NCI-H69 (cell line): ENCODE results near the gene DLX6.

Experiments used
- DNase-seq: peaks from one replicate; lab custom pipeline; 2025; lab: John Stamatoyannopoulos, UW

The DLX6 gene

DNA sequence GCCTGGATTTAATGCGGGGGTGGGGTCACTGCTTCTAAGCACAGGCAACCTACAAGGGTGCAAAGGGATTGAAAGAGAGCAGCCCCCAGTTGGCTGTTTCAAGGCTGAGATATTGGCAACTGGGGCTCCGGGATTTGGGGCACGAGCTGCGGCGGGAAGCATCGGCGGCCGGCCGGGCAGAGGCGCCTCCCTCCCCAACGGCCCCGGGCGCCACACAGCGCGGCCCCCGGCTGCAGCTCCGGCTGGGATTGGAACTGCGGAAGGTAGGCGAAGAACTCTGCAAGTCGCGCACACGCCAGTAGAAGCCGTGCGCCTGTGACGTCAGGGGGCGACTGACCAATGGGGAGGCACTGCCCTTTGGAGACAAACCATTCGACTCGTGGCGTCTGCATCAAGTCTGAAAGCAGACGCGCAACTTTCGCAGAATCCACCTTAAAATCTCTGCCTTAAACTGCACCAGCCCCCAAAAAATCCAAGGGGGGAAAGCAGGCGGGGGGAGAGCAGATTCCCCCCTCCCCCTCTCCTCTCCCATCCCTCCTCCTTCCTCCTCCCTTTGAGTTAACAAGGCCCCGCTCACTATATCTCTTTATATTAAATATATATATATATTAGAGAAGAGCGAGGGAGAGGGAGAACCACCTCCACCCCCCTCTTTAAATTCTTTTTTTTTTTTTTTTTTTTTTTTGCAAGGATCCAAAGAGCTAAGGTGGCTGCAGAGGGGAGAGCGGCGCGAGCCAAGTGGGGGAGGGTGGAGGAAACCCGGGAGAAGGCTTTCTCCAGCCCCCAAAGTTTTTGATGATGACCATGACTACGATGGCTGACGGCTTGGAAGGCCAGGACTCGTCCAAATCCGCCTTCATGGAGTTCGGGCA is at the start of gene DLX6:
TSS of gene DLX6 (plus strand) at position 371 of the 872 bp plus-strand sequence. CDS start at position 796, 425 bp downstream.
- peak; percentile 100 for DNase-seq

DNA sequence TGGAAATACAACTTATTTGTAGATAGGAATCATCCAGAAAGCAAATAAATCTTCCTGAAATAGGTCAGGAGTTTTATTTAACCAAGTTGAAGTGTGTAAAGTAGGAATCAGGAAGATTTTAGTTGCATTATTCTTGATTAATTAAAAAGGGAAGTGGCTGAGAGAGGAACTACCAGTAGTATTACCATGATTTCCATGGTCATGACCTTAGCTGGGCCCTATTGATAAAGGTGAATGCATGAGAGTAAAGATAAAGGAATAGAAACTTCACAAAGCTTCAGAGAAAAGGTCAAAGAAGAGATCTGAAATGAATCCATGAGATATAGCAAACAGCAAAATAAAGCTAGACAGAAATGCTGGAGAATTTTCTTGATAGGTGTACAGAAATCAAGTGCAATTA is 46.2 kb upstream of the DLX6 start:
- DNase-seq = no peak

DNA sequence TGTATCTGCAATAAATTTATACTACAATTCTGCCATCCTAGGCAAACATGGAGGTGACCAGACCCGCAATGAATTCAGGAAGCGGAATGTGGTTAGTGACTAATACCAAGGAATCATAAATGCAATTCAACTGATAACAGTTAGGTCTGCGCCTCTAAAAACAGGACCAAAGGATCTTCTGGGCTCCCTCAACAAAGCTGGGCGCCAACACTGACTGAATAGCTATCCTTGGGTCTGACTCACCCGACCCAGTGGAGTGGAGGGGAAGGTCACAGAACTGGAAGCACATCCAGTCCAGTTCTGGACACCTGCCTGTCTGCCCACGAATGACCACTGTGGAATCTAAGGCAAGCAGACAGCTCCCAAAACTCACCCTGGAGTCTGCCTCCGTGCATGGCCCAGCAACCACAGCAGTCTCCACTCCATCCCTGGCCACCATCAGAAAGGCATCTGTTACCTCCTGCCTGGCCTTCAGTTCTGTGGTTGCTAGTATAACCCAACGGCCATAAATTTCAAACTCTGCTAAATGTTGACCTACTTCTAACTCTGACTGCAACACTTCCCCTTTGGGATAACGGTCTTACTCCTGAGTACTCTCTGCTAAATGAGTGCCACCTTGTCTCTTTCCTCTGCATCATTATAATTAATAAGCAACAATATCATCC is 43.0 kb upstream of the DLX6 start:
- no peak for DNase-seq

DNA sequence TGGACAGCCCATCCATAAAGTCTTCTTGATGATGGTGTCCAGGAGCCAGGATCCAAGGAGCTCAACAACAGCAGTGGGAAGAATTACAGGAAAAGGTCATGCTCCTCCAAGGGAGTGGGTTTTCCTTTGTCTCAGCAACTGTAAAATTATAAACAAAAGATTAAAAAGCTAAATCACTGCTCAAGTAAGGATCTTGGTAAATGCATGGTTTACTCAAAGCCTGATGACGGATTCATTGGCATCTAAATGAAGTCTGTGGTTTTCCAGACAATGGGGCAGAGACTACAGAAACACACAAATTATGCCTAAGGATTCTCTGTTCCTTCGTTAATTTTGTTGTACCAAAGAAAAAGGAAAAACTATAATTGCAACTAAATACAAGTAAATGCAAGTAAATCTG is 36.4 kb upstream of the DLX6 start:
- DNase-seq = no peak

DNA sequence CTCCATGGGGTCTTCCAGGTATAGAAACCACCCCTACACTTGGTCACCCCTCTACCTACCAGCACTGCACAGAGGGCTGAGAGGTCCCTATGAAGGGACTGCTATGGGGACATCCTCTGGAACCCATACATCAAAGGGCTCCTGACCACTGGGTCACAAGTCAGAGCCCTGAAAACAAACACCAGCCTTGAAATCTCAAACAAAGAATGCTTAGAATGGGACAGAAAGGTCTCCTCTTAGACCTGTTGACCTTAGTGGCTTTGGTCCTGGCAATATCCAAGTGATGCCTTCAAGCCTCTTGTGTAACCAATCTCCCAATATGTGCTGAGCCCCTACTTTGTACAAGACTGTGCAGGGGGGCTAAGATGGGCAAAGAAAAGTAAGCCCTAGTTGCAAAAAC is 34.6 kb upstream of the DLX6 start:
- DNase-seq = no peak

DNA sequence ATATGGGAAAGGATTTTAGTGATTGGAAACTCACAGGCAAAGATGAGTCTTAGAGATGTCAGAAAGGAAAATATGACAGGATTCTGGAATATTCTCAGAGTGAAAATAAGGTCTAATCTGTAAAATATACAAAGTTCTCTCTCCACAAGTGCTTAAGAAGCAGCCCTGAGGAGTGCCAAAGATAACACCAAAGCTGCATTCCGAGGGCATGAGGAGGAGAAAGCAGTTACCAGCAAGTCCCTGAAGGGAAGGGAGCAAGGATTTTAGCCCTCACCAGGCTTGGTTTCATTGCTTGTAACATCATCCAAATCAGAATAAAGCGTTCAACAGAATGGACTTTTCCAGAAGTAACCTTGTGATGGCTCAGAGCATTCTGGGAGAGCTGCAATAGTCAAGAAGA is 31.4 kb upstream of the DLX6 start:
- no peak for DNase-seq

DNA sequence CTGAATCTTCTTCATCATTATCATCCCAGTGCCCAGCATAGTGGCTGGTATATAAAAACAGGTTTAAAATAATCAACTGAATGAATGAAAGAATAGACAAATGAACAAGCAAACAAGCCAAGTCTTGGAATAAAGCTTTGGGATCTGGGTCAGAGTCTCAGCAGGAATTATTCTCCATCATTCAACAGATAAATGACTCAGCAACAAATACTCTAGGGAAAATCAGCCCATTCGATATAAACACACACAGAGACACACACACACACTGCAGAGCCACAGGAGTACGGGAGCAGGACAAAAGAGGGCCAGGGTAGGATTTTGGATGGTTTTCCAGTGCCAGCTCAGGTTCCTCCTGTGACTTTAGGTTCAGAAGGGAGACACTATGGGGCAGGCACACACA is 29.2 kb upstream of the DLX6 start:
- DNase-seq = peak; percentile 37

DNA sequence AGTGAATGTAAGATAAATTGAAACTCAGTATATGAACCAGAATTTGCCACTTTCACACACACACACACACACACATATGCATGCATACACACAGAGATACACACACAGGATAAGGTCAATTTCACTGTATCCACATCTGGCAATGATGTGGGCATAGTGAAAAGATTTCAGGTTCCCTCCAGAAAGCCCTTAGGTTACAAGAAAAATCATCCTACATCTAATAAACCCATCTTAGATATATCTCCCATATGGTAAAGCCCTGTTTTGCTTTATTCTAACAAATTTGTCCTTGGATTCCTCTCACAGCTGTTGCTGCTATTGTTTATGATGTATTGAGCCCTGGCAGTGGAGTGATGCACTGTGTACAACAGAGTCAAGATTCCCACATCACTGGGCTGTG is 27.9 kb upstream of the DLX6 start:
- no peak for DNase-seq

DNA sequence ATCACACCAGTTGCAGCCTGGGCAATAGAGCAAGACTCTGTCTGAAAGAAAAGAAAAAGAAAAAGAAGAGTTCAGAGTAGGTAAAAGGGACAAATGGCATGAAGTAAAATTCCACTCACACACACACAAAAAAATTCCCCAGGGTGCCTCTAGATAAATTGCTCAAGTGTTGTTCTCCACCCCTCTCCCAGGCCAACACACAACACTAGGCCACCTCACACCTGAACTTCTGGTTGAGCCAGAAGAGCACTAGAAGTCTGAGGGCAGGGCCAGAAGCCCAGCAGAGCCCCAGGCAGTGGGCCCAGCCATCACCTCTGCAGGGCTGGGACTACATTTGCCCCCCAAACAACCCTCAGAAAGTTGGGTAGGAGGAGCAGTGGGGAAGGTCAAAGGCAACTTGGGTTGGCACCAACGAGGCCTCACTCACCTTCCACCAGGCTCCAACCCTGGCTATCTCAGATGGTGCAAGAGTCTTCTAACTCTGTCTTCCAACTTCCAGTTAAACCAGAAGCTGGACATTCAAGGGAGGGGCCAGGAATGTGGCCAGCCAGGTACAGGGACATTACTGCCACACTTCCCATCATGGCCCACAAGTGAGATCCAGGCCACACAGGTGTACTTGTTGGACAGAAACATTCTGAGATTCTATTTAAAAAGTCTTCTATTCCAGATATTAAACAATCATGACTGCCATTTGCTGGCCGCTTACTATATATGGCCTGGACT is 25.6 kb upstream of the DLX6 start:
- DNase-seq = no peak

DNA sequence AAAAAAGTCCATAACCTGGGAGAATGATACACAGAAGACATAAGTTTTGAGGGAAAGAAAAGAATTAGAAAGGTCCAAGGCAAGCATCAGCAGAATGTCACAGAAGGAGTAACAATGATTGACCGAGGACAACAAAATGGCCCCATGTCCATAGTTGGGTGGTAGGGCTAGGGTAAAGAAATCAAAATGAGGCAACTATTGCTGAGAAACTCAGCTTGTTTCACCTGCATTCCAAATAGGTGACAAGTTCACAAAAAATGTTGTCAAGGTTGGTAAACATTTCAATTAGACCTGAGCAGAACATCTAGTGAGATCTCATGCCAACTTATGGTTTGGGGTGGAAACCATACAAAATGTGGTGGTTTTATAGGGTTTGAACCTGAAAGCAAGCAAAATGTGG is 22.8 kb upstream of the DLX6 start:
- no peak for DNase-seq

DNA sequence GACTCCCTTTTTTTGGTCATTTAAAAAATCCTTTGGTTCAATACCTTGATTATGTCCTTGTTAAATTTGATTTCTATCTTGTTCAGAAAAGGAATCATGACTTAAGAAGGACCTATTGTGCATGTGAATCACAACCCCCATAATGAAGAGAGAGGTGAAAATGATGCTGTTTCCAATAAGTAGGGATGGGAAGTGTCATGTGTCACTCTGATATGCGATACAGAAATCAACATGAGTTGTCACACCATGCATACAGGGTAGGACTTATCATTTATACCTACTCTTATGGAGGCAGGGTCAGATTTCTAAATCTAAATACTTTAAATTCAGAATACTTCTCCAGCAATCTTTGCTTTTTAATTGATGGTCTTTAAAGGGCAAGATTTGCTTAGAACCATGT is 19.4 kb upstream of the DLX6 start:
- DNase-seq = no peak

DNA sequence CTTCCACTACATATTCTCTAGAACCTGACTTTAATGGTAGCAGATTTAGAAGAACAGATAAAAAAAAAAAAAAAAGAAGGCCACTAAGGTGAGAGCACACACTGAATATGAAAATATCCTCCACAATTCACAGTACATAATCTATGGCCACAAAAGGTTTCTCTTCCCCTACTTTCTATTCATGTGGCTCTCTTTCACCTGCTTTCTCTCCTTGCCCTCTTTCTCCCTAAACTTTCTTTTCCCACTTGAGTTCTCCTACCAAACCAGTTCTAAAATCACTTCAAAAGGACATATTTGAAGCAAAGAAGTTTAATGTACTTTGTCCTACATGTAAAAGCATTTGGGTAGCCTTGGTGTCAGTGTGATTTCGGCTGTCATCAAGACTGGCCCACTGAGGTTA is 18.5 kb upstream of the DLX6 start:
- no peak for DNase-seq

DNA sequence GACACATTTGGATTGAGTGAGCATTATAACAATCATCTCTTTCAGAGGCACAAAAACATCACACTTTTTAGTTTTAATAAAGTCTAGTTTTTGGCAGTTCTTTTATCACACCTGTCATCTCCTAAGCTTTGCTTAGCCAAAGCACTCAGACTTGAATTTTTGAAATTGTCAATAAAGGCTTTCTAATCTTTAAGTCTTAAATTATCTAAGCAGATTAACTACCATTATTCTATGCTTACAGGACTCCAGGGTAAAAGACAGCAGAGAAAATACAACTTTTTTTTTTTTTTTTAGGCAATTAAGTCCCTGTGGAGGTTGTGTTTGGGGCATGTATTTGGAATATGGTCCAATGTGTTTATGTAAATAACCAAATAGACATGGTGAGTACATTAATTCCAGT is 17.6 kb upstream of the DLX6 start:
- no peak for DNase-seq

DNA sequence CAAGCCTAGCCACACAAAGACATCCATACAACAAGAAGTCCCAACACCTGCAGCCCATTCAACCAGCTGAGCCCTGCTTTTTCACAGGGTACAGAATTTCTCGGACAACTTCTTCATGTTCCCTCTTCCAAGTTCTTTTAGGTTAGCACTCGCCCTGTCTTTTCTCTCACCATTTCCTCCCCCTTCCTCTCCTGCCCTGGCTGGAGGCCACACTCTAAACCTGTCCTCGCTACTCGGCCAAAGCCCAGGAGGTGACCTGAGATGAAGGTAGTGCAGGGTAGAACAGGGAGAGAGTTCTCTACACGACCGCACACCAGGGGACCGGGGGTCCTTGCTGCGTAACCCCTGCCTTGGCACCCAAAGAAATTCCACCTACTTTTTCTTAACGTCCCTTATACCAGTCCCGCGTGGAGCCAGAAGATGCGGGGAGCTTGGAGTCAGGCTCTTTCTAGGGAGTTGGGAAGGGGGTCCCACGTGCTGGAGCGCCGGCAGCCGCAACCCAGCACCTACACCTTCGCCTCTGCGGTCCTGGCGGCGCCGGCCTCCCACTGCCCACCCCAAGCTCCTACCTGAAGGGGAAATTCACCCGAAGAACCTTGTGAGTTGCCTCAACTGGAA is 16.0 kb upstream of the DLX6 start:
- DNase-seq = no peak

DNA sequence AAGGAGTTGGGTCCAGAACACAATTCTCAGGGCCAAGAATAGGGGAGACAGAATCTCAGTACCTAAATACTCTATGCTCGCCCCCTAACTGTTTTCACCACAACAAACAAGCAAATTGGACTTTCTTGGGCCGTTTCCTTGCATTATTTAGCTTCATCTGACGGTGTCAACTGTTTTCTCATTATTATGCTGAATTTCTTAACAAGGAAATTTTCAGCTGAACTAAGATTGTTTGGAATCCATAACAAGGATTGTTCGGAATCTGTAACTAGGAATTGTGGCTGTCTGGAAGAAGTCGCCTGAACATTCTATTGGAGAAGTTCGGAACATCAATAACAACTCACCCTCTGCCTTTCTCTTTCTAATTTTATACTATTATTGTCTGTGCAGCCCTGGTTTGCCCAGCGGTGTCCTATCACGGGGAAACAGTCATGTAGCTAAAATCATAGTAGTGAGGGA is 15.5 kb upstream of the DLX6 start:
- DNase-seq = no peak

DNA sequence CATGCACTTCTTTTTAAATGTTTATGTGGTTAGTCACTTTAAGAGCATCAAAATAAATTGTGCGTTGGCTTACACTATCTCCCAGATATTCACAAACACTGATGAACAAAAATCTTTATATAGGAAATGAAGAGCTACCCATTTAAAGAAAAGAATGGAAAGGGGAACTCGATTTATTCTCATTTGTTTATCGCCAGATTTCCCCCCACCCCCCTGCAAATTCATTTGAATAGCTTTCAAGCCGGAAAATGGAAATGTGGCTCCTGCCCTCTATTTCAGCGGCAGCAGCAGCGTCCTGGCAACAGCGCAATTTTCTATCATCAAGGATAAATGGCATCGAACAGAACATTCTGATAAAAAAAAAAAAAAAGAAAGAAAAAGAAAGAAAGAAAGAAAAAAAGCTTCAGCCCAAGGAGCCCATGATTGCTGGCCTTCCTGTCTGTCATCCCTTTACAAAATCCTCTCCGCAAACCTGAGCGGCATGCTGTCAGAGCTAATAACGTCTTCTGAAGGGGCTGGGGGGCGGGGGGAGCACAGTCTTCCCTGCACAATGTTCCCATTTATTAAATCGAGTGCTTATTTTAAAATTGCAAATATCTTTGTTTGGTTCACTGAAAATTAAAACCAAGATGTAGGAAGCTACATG is 13.7 kb upstream of the DLX6 start:
- no peak for DNase-seq

DNA sequence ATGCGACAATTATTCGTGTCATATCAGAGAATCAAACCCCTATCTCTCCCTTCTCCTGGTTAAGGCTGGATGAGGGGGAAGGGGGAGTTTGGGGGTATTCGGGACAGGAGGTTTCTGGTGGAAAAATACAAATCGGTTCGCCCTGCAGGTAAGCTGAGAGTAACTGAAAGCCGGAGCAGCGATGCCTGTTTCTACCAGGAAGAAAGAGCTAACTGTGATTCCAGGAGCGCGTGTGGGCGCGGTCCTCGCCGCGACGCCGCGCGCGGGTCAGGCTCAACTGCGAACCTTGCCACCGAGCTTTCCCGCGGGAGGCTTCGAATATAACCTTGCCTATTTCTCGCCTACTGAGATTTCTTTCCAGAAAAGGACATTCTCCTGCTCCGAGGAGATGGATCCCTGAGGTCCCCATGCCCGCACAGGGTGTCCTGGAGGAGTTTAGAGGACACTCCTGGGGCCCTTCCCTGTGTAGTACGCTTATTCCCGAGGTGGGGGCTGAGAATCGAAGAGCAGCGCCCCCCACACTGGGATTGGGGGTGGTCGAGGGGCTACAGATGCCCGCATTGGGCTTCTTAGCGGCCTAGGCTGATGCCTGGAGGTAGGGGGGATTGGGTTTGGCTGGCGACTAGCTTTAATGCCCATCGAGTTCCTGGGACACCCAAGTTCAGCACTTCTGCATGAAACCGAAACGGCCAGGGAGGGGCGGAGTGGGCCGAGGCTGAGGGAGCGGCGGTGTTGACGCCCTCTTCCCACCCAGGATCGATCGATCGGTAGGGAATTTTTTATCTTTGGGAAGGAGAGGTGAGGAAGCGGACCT is 13.0 kb upstream of the DLX6 start:
- DNase-seq = no peak

DNA sequence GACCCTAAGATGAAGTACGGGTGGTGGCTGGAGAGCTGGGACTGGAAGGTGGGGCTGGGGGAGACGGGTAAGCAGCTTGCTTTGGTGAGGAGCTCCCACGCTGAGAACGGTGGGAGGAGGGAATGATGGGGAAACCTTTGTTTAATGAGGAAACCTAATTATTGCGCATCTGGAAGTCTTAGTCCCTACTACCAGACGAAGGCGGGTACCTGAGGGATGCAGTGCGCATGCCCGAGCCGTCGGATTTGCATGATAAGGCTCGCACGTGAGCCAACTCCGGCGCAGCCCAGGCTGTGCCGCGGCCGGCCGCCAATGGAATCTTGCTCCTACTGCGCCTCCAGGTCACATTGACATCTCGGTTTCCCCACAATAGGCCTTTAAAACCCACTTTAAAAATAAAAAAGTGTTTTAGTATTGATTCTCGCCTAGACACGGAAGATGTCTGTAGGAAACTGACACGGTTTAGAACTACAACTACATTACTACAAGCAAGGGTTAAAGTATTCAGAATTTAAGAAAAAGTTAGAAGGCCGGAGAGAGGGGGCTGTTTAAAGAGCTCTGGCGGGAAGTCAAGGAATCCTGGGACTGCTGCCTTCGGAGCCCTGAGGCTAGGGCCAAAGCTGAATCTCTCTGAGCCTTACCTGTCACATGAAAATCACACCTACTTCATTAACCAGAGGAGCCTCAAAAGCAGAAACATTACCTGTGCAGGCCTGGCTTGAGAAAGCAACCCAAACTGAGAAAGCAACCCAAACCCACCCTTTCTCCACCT is 12.1 kb upstream of the DLX6 start:
- DNase-seq = no peak

DNA sequence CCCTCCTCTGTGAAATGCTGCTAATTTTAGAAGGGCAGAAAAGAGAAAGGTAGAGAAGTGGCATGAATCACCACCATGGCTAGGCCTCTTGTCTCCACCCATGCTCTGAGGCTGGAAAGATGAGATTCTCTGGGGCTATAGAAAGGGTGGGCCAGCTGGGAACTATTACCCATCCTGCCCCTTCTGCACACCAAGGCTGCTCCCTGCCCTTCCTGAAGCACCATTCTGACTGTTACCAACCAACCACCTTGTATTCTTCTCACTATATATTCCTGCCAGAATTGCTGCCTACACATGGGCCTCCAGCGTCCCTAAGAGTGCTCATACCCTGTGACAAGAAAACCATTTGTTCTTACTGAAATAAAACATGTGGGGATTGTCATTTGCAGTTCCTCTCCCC is 11.4 kb upstream of the DLX6 start:
- no peak for DNase-seq

DNA sequence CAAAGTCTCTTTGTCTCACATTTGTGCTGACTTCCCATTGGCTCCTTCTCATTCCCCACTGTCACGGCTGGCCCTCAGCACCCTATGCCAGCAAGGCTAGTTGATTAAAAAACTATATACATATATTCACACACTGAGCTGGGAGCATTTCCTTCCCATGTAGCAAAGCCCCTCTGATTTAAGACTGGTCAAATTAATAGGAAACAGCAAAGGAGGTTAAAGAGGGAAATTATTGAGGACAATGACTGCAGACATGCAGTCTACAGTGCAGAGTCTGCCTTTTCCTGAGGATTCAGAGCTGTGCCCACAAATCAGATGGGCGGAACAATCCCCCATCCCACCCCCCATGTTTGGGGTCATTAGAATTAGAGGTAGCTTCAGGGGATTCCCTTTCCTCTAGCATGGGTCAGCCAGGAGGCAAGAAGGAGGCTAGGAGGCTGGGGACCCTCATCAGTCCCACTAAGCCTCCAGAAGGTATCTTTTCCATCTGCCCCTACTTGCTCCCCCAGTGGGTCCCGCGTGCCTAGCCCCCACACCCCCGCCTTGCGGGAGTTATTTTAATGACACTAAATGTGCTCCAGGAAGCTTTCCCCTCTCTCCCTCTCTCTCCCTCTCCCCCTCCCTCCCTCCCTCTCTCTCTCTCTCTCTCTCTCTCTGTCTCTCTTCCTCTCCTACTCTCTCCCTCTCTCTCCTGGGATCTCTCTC is 9.8 kb upstream of the DLX6 start:
- DNase-seq = no peak
